Hepatocyte (in vitro differentiated cells): ENCODE results near the gene CRTAP. TPM values are rescaled to one million over a fixed set of nuclear protein-coding genes. Genes with fewer than 3 reads are reported as not detected.
"Not testable (repeated sequence)": the region's sequence is repeated elsewhere in the genome, so short reads cannot be mapped to it uniquely, and the experiment has no call there.

Experiments
- DNase-seq: peaks from one replicate; pipeline ENCODE4 v3.0.0-alpha.2; 2016; ENCODE audit warnings: low spot score
- H2AFZ ChIP-seq: fragments of 200-600 bp; sonication (generic); 2 replicates; pipeline ENCODE4 v1.6.0; 2016; ENCODE audit warnings: antibody characterized with exemption, mild to moderate bottlenecking
- H3K27ac ChIP-seq: fragments of 200-600 bp; sonication (generic); 2 replicates; pipeline ENCODE4 v1.5.1; 2016; ENCODE audit warnings: mild to moderate bottlenecking
- H3K27me3 ChIP-seq: fragments of 200-600 bp; sonication (generic); 2 replicates; pipeline ENCODE4 v1.6.1; 2016
- H3K36me3 ChIP-seq: fragments of 200-600 bp; sonication (generic); replicated peaks from 2 replicates; pipeline ENCODE4 v1.5.1; 2016; ENCODE audit warnings: low read depth; ENCODE audit not compliant: insufficient read depth
- H3K4me1 ChIP-seq: fragments of 200-600 bp; sonication (generic); 2 replicates; pipeline ENCODE4 v1.5.1; 2016; ENCODE audit warnings: mild to moderate bottlenecking, moderate library complexity; ENCODE audit not compliant: insufficient read depth
- H3K4me2 ChIP-seq: fragments of 200-600 bp; sonication (generic); 2 replicates; pipeline ENCODE4 v1.6.0; 2016
- H3K4me3 ChIP-seq: fragments of 200-600 bp; sonication (generic); 2 replicates; pipeline ENCODE4 v1.5.1; 2016; ENCODE audit warnings: mild to moderate bottlenecking
- H3K79me2 ChIP-seq: fragments of 200-600 bp; sonication (generic); 2 replicates; pipeline ENCODE4 v1.6.0; 2017; ENCODE audit warnings: mild to moderate bottlenecking
- H3K9me2 ChIP-seq: fragments of 200-600 bp; sonication (generic); replicated peaks from 2 replicates; pipeline ENCODE4 v1.6.0; 2017; ENCODE audit warnings: mild to moderate bottlenecking; ENCODE audit not compliant: insufficient read depth
- H3K9me3 ChIP-seq: fragments of 200-600 bp; sonication (generic); 2 replicates; pipeline ENCODE4 v1.5.1; 2016; ENCODE audit warnings: low read depth, mild to moderate bottlenecking
- H4K20me1 ChIP-seq: fragments of 200-600 bp; sonication (generic); 2 replicates; pipeline ENCODE4 v1.6.0; 2016; ENCODE audit warnings: mild to moderate bottlenecking; ENCODE audit not compliant: insufficient read depth, poor library complexity, severe bottlenecking
- EZH2 ChIP-seq: fragments of 200-600 bp; sonication (generic); IDR thresholded peaks from 2 replicates; pipeline ENCODE4 v1.6.1; 2016; ENCODE audit warnings: antibody characterized with exemption, mild to moderate bottlenecking, borderline replicate concordance
- EZH2phosphoT487 ChIP-seq: fragments of 200-600 bp; sonication (generic); IDR thresholded peaks from one replicate; pipeline ENCODE4 v1.6.1; 2018; ENCODE audit warnings: antibody characterized with exemption, mild to moderate bottlenecking, low read depth, moderate library complexity; ENCODE audit not compliant: unreplicated experiment, severe bottlenecking
- WGBS: methylation state at CpG from one replicate; pipeline ENCODE4 v1.1.6; 2016; ENCODE audit warnings: low lambda C conversion rate; ENCODE audit errors: missing lambda C conversion rate; 5-methylcytosine and 5-hydroxymethylcytosine counted together
- polyA plus RNA-seq: library from polyadenylated mRNA; unstranded; fragments of >200 nt; fragmentation: Nextera tagmentation; extraction: Ambion mirVana; gene quantifications from 2 replicates; pipeline ENCODE4 v1.2.1, GENCODE V29; 2016
- total RNA-seq: library from RNA; depleted of rRNA; stranded (reverse); fragments of >200 nt; gene quantifications from 2 replicates; pipeline ENCODE4 v1.2.3, GENCODE V29; 2014
- TF ChIP-seq, protein P1 (sequence below): fragments of 200-600 bp; sonication (generic); IDR thresholded peaks from 2 replicates; pipeline ENCODE4 v1.5.1; 2016; ENCODE audit warnings: antibody characterized with exemption, mild to moderate bottlenecking; ENCODE audit not compliant: poor library complexity

Gene CRTAP
- total and polyA plus RNA-seq, 2 experiments from 2014 or later = 127 to 178 TPM

- Histone ChIP-seq H3K36me3 (no peaks in the 10 kb centered on the region), H4K20me1 (no peaks in the 10 kb centered on the region), H3K79me2 (no peaks in the 10 kb centered on the region), H3K4me3 (no peak overlapping the region), H3K27ac (no peak overlapping the region), H3K9me2 (no peaks in the 10 kb centered on the region), H3K27me3 (no peaks in the 10 kb centered on the region), H3K4me2 (no peak overlapping the region), H3K4me1 (no peaks in the 10 kb centered on the region), H2AFZ (no peak overlapping the region), H3K9me3 (no peaks in the 10 kb centered on the region)
- TF ChIP-seq EZH2phosphoT487 (no peak), EZH2 (no peak)
- TF ChIP-seq, protein P1, sequence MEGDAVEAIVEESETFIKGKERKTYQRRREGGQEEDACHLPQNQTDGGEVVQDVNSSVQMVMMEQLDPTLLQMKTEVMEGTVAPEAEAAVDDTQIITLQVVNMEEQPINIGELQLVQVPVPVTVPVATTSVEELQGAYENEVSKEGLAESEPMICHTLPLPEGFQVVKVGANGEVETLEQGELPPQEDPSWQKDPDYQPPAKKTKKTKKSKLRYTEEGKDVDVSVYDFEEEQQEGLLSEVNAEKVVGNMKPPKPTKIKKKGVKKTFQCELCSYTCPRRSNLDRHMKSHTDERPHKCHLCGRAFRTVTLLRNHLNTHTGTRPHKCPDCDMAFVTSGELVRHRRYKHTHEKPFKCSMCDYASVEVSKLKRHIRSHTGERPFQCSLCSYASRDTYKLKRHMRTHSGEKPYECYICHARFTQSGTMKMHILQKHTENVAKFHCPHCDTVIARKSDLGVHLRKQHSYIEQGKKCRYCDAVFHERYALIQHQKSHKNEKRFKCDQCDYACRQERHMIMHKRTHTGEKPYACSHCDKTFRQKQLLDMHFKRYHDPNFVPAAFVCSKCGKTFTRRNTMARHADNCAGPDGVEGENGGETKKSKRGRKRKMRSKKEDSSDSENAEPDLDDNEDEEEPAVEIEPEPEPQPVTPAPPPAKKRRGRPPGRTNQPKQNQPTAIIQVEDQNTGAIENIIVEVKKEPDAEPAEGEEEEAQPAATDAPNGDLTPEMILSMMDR = no peak
- no peak for DNase-seq
- WGBS = 87% methylated on average over 3 of the region's 3 CpGs
Measured at GRCh38 chr3:33105341-33105948, 8.4 kb upstream of the CRTAP start.

GRCh38 chr3:33106854-33107253 lies 7.0 kb upstream of the CRTAP start:
- not testable (repeated sequence) for DNase-seq, H4K20me1 ChIP-seq, H3K9me3 ChIP-seq, H3K9me2 ChIP-seq, H2AFZ ChIP-seq, H3K4me2 ChIP-seq, H3K27ac ChIP-seq, H3K27me3 ChIP-seq, H3K4me1 ChIP-seq, H3K4me3 ChIP-seq, H3K79me2 ChIP-seq, H3K36me3 ChIP-seq
- 96% methylated on average over 2 of the region's 2 CpGs for WGBS

- Histone ChIP-seq H3K9me3 (no peaks in the 10 kb centered on the region), H3K36me3 (no peaks in the 10 kb centered on the region), H3K4me3 (no peak overlapping the region), H3K27ac (no peak overlapping the region), H2AFZ (no peak overlapping the region), H3K9me2 (no peaks in the 10 kb centered on the region), H3K4me2 (no peak overlapping the region), H3K4me1 (peaks cover 5% of the 10 kb centered on the region), H3K79me2 (peaks cover 10% of the 10 kb centered on the region), H3K27me3 (no peaks in the 10 kb centered on the region), H4K20me1 (no peaks in the 10 kb centered on the region)
- TF ChIP-seq, protein P1 = no peak
- TF ChIP-seq EZH2phosphoT487 (no peak), EZH2 (no peak)
- 96% methylated on average over 8 of the region's 8 CpGs for WGBS
- no peak for DNase-seq
Measured at GRCh38 chr3:33111581-33111980, 2.2 kb upstream of the CRTAP start.

GRCh38 chr3:33114622-33115023 lies 809 bp downstream of the CRTAP start:
- Histone ChIP-seq H3K36me3 (no peaks in the 10 kb centered on the region), H3K4me3 (peak overlapping the region; percentile 64), H3K4me2 (peak overlapping the region; percentile 90), H4K20me1 (no peaks in the 10 kb centered on the region), H3K79me2 (peaks cover 23% of the 10 kb centered on the region), H3K4me1 (peaks cover 5% of the 10 kb centered on the region), H2AFZ (peak overlapping the region; percentile 58), H3K9me2 (no peaks in the 10 kb centered on the region), H3K27me3 (no peaks in the 10 kb centered on the region), H3K9me3 (no peaks in the 10 kb centered on the region), H3K27ac (peak overlapping the region; percentile 91)
- WGBS = 51% methylated on average over 14 of the region's 14 CpGs
- no peak for DNase-seq
- TF ChIP-seq, protein P1 = no peak
- no peak for TF ChIP-seq EZH2
- no peak for TF ChIP-seq EZH2phosphoT487
